ENCODE measurements around the gene EXD3.

The EXD3 gene

DNA sequence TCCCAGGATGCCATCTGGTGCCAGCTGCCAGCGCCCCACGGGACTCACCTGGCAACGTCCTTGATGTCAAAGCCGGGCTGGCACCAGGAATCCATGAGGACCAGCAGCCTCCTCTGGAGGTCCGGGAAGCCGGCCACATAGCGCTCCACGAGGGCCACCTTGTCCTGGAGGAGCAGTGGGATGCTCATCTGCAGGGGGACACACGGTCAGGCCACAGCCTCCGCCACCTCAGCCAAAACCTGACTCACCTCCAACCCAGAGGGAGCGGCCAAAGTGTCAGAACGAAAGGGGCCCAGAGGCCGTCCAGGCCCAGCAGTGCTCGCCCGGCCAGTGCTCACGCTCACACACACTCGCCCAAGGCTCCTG lies 56.5 kb downstream of the EXD3 start:
- Histone ChIP-seq H3K27me3 (ENCODE audit: insufficient read depth, low read depth) (peaks cover 36% of the 10 kb centered on the region), H3K9ac (no peak overlapping the region), H3K36me3 (ENCODE audit: insufficient read depth) (no peaks in the 10 kb centered on the region), H3K27ac (no peak overlapping the region), H3K4me2 (no peak overlapping the region), H3K4me3 (IDR thresholded peaks at IDR 0.05; ENCODE audit: insufficient read depth, low read depth, low read length) (no peak overlapping the region), H4K20me1 (ENCODE audit: insufficient read depth) (no peaks in the 10 kb centered on the region), H3K4me1 (ENCODE audit: low read depth, poor library complexity, severe bottlenecking) (no peaks in the 10 kb centered on the region), H2AFZ (ENCODE audit: low read depth) (no peak overlapping the region), H3K79me2 (ENCODE audit: insufficient read depth, low read depth) (no peaks in the 10 kb centered on the region)
- no peak for TF ChIP-seq CTCF (conservative IDR thresholded peaks at IDR 0.05; ENCODE audit: low read depth, low read length)

GRCh38 chr9:137365552-137366444 lies 57.2 kb downstream of the EXD3 start:
- H3K79me2 ChIP-seq (ENCODE audit: insufficient read depth, low read depth) = no peaks in the 10 kb centered on the region
- no peak overlapping the region for H3K27ac ChIP-seq
- no peak for TF ChIP-seq CTCF (conservative IDR thresholded peaks at IDR 0.05; ENCODE audit: low read depth, low read length)
- no peak overlapping the region for H3K4me2 ChIP-seq
- H4K20me1 ChIP-seq (ENCODE audit: insufficient read depth) = no peaks in the 10 kb centered on the region
- H3K27me3 ChIP-seq (ENCODE audit: insufficient read depth, low read depth) = peaks cover 41% of the 10 kb centered on the region
- H3K9ac ChIP-seq = no peak overlapping the region
- H3K36me3 ChIP-seq (ENCODE audit: insufficient read depth) = no peaks in the 10 kb centered on the region
- no peaks in the 10 kb centered on the region for H3K4me1 ChIP-seq (ENCODE audit: low read depth, poor library complexity, severe bottlenecking)
- H3K4me3 ChIP-seq (IDR thresholded peaks at IDR 0.05; ENCODE audit: insufficient read depth, low read depth, low read length) = no peak overlapping the region
- no peak overlapping the region for H2AFZ ChIP-seq (ENCODE audit: low read depth)

GRCh38 chr9:137365056-137365455 lies 57.9 kb downstream of the EXD3 start:
- Histone ChIP-seq H4K20me1 (ENCODE audit: insufficient read depth) (no peaks in the 10 kb centered on the region), H3K4me2 (no peak overlapping the region), H3K27me3 (ENCODE audit: insufficient read depth, low read depth) (peaks cover 39% of the 10 kb centered on the region), H2AFZ (ENCODE audit: low read depth) (no peak overlapping the region), H3K27ac (no peak overlapping the region), H3K36me3 (ENCODE audit: insufficient read depth) (no peaks in the 10 kb centered on the region), H3K9ac (no peak overlapping the region), H3K4me3 (IDR thresholded peaks at IDR 0.05; ENCODE audit: insufficient read depth, low read depth, low read length) (no peak overlapping the region), H3K79me2 (ENCODE audit: insufficient read depth, low read depth) (no peaks in the 10 kb centered on the region), H3K4me1 (ENCODE audit: low read depth, poor library complexity, severe bottlenecking) (no peaks in the 10 kb centered on the region)
- TF ChIP-seq CTCF (conservative IDR thresholded peaks at IDR 0.05; ENCODE audit: low read depth, low read length) = no peak

GRCh38 chr9:137359850-137360249 lies 63.1 kb downstream of the EXD3 start:
- no peak overlapping the region for H3K27ac ChIP-seq
- no peak overlapping the region for H3K9ac ChIP-seq
- peaks cover 50% of the 10 kb centered on the region; the same call in 1 of the 2 replicates for H3K27me3 ChIP-seq (ENCODE audit: insufficient read depth, low read depth)
- TF ChIP-seq CTCF (conservative IDR thresholded peaks at IDR 0.05; ENCODE audit: low read depth, low read length) = no peak
- no peak overlapping the region for H3K4me2 ChIP-seq
- no peaks in the 10 kb centered on the region for H3K79me2 ChIP-seq (ENCODE audit: insufficient read depth, low read depth)
- no peak overlapping the region for H2AFZ ChIP-seq (ENCODE audit: low read depth)
- no peak overlapping the region for H3K4me3 ChIP-seq (IDR thresholded peaks at IDR 0.05; ENCODE audit: insufficient read depth, low read depth, low read length)
- no peaks in the 10 kb centered on the region for H3K36me3 ChIP-seq (ENCODE audit: insufficient read depth)
- H3K4me1 ChIP-seq (ENCODE audit: low read depth, poor library complexity, severe bottlenecking) = no peaks in the 10 kb centered on the region
- H4K20me1 ChIP-seq (ENCODE audit: insufficient read depth) = no peaks in the 10 kb centered on the region
